C1 segment of cervical spinal cord (tissue), 14 donors: ENCODE results near the gene BACE1.
"Not testable (repeated sequence)": the region's sequence is repeated elsewhere in the genome, so short reads cannot be mapped to it uniquely, and the experiment has no call there.

Source experiments
- DNase-seq, 14 donors: peaks; one replicate each; lab custom pipeline; 2025; lab: John Stamatoyannopoulos, UW

The BACE1 gene

DNA sequence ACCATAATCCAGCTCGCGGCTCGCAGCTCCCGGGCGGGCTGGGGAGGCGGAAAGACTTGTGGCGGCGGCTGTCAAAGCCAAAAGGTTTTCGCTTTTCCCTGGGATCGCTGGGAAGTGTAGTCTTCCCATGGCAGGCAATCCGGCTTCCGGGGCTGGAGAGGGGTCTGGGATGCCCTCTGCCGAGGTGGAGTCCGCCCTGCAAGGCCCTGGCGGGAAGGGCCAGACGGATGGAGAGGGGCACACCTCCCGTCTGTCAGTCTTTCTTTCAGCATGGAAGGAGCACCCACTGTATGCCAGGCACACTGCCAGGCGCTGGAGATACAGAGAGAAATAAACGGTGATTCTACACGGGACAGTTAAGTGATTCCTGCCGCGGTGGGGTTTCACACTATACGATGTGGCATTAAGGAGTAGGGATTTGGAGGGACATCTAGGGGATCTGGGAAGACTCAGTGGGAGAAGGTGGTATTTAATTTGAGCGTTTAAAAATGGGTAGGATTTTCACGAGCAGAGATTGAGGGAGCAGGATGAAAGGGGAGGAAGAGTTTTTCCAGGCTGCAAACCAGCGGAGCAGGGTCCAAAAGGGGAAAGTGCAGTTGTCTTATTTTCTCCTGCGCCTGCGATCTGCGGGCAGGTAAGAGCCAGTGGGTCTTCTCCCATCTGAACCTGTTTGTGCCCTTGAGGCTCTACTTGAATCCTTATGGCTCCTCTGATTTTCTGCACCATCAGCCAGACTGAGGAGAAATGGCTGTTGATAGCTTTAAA is at the start of gene BACE1:
Gene BACE1 (minus strand): TSS at position 60 of the 765 bp plus-strand sequence. CDS start 461 bp downstream, outside the sequence.
- peak; percentile 32 to 93 (median 81) for DNase-seq

DNA sequence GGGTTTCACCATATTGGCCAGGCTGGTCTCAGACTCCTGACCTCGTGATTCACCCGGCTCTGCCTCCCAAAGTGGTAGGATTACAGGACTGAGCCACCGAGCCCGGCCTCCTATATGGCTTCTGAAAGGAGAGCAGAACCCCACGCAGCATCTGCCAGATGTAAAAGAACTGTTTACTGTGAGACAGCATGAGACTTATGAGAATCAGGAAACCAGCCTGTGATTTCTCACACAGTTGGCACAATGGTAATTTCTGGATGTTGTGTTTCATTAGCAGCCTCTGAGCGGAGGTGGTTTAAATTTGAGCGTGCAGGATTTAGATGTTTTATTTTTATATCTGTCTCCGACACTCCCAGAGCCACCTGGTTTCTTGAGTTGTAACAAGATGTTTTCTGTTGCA is 45.4 kb upstream of the BACE1 start:
- no peak for DNase-seq

DNA sequence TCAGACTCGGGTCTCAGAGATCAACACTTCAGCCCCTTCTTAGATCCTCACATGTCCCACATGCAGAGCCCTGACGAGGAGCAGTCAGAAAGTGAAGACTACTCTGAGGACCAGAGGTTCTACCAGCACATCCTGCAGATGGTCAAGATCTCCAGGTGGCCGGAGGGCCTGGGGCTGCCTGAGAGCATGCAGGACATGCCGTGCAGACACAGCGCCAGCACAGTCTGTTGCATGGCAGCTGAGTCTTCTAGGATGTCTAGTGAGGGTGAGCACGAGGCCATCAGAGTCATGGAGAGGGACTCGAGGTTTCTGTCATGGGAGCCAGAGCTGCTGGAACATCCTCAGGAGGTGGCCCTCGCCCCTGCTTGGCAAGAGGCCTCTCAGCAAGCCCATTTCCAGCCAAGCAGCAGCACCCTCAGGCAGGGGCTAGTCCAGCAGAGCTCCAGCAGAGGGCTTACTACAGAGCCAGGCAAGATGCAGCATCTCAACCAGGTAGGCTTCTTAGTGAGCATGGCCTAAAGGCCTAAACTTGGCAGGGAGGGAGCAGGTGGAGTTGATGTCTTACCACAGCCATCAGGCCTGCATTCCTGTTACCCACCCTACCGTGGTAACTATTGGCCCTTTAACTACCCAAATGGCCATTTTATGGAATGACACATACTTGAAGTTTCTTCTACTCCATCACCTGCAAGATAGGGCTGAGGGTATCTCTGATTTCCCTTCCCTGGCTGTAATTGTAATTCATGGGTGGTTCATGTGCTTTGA is 40.3 kb upstream of the BACE1 start:
- no peak for DNase-seq

DNA sequence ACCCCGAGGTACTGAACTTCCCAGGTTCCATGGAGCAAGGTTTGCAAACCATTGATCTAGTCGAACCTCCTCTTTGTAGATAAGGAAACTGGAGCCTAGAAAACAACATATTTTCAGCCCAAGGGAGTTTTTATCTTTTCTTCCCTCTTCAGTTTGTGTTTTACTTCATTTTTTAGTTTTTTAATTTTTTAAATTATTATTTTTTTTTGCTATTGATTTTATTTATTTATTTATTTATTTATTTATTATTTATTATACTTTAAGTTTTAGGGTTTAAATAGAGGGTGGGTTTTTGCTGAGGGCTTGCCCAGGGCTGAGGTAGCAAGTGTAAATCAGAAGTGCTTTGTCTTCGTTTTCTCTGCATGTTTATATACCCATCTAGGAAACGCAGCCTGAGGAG is 38.5 kb upstream of the BACE1 start:
- no peak for DNase-seq

DNA sequence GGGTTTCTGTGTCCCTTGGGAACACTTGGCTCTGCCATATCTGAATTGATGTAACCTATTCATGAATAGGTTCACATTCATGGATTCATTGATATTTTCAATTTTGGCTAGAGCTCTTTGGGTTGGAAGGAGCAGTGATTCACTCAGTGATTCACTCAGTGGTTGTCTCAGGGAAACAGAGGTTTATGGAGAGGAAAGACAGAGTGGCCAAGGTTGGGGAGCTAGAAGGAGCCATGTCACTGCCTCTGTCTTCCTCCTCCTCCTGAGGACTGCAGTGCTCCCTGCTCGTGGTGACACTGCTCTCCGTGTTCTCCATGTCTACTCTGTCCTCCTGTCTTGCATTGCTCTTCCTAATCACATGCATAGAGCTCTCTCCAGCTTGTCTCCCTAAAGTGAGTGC is 29.0 kb upstream of the BACE1 start:
- DNase-seq = no peak

DNA sequence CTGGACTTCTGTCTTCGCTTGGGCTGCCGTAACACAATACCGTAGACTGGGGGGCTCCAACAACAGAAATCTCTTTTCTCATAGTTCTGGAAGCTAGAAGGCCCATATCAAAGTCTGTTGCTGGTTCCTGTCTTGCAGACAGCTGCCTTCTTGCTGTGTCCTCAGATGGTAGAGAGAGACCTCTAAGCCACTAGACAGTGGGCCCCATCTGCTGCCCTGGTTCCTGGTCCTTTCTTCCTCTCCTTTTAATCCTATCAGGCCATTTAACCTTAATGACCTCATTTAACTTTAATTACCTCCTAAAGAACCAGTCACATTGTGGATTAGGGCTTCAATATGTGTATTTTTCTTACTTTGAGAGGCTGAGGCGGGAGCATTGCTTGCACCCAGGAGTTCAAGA is 21.0 kb upstream of the BACE1 start:
- no peak for DNase-seq

DNA sequence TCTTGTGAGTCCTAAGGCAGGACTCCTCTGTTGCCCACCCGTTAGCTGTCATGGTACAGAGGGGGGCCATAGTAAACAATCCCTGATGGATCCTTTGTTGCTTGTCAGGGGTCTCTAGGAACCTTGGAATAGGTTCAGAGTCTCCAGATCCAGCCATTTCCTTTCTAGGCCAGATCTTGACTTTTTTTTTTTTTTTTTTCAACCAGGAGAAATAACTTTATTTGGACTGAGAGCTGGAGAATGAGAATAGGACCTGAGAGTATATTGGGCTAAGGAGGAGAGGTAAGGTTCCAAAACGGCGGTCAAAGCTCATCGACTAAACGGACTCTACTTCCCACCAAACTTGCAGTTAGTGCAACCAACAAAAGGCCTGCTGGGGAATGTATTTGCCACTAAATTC is 19.3 kb upstream of the BACE1 start:
- no peak for DNase-seq

DNA sequence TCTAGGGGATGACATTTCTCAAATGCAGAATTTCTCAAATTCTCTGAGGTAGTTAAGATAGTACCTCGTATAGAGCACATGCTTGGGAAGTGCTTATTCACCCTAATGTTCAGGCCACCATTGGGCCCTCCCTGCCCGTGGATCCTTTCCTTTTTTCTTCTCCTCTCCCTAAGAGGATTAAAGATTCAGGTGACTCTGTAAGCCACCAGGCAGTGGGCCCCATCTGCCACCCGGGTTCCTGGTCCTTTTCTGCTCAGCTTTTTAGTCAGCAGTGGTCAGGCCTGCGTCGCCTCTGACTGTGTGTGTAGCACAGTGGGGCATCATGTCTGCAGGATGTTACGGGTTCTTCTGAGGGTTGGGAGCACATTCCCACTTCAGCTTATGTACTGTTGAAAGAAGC is 18.8 kb upstream of the BACE1 start:
- no peak for DNase-seq

DNA sequence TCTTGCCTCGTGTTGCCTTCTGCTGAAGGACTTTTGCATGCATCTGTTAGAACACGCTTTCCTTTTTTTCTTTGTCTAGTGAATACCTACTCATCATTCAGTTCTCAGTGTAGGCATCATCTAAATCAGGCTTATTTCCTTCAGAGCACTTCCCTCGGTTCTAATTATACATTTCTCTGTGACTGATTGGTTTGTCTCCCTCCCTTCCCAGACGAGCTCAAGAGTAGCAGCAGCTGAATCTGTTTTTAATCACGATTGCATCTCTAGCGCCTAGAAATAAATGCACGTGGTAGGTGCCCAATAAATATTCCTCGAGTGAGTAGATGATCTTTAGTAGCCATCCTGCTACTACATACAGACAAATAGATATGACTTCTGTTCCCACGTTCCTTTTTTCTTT is 17.9 kb upstream of the BACE1 start:
- DNase-seq = no peak

DNA sequence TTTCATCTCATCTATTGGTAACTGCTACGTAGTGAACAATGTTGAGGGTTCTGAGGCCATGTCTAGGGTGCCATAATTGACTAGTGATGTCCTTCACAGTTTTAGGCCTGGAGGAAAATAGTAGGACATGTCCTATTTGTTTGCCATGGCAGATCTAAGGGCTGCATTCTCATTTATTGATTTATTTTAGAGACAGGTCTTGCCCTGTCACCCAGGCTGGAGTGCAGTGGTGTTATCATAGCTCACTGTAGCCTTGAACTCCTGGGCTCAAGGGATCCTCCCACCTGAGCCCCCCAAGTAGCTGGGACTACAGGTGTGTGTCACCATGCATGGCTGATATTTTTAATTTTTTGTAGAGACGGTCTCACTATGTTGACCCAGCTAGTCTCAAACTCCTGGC is 16.8 kb upstream of the BACE1 start:
- DNase-seq = no peak

DNA sequence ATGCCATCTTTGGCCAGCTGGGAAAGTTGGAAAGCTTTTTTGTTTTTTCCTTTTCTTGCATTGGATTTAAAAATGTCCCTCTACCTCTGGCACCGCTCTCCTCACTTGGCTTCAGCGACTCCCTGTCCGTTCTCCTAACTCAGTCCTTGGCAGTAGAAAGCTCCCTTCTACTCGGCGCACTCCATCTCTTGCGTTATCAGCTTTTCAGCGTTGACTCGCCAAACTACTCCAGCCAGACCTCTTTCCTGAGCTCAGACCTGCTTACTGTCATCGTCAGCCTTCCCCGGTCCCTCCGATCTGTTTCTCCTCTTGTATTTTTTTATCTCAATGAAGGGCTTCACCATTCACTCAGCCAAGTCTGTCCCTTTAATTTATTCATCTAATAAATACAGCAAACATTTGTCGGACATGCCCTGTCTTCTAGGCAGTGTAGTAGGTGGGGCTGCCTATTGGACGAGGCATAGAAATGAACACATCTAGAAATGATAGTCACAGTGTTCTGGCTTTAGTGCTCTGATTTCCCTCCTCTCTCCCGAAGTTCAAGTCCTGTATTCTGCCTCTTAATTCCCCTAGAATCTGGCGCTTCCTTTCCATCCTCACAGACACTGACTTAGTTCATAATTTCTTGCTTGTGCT is 12.4 kb upstream of the BACE1 start:
- peak in 2 of 14 donors; percentile 17 to 48 for DNase-seq

DNA sequence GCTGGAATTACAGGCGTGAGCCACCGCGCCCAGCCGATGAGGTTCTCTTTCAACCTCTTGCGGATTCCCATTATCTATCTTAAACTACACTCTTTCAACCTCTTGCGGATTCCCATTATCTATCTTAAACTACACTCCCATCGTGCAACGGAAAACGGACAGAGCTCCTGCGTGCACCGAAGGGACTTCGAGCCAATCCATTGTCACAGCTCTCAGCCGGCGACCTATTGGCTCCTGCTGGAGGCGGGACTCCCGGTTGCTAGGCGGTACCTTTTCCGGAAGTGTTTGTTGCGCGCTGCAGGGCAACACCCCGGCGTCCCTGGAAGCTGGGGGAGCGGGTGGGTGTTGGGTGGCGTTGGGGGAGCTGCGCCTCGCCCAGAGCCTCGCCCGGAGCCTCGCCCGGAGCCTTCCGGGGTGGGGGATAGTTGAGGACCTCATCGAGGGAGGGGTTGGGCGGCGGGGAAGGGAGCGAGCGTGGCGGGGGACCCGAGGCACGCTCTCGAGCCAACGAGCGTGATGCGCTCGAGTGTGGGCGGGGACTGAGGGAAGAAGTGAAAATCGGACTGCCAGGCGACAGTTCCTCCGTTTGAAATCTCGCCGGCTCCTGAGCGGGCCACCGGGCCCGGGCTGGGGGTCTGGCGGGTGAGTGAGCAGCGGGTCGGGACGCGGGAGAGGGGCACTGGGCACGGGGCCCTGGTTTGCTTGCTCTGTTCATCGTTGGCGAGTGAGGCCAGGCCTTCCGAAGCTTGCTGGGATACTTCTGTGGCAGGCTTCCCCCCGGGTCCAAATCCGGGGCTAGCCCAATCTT is 11.7 kb upstream of the BACE1 start, which contains the start of gene CEP164:
Gene CEP164 (plus strand): TSS at position 288 of the 808 bp plus-strand sequence. CDS start 10,733 bp downstream, outside the sequence.
- DNase-seq = peak; percentile 75 to 98 (median 93)

DNA sequence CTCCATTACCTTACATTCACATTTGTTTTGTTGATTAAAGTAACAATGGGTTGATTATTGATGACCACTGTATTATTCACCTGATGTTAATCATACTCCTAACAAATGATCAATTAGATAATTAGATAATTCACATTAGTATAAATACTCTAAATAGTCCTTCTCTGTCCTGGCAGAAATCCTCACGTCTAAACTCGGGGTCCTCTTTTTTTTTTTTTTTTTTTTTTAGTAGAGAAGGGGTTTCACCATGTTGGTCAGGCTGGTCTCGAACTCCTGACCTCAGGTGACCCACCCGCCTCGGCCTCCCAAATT is 11.2 kb upstream of the BACE1 start:
- DNase-seq = not testable (repeated sequence)

DNA sequence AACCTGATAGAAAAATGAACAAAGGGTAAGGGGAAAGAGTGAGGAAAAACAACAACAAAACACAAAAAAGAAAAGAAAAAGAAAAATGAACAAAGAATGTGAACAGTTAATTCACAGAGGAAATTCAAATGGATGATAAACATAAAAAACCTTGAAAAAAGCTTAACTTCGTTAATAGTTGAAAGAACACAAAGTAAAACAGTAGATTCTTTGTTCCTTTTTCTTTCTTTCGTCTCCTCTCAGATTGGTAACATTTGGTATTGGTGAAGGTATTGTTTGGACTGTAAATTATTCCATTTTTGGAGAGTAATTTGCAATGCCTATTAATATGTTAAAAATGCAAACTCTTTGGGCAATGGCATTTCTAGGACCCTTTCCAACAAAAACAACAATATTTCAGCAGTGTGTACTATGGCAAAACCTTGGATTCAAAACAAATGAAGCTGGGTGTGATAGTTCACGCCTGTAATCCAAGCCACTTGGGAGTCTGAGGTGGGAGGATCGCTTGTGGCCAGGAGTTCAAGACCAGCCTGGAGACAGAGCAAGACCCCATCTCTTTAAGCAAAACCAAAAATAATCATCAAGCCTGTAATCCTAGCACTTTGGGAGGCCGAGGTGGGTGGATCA is 3.3 kb upstream of the BACE1 start:
- no peak for DNase-seq

DNA sequence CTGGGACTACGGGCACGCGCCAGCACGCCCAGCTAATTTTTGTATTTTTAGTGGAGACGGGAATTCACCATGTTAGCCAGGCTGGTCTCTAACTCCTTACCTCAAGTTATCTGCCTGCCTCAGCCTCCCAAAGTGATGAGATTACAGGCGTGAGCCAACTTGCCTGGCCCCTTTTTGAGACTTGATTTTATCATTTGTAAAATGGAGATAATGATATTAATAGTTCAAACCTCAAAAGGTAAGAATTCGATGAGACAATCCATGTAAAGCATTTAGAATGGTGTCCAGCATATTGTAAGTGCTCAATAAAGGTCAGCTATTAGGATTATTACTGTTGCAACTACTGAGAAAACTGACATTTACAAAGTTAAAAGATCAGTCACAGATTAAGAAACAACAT is 2.7 kb upstream of the BACE1 start:
- no peak for DNase-seq

DNA sequence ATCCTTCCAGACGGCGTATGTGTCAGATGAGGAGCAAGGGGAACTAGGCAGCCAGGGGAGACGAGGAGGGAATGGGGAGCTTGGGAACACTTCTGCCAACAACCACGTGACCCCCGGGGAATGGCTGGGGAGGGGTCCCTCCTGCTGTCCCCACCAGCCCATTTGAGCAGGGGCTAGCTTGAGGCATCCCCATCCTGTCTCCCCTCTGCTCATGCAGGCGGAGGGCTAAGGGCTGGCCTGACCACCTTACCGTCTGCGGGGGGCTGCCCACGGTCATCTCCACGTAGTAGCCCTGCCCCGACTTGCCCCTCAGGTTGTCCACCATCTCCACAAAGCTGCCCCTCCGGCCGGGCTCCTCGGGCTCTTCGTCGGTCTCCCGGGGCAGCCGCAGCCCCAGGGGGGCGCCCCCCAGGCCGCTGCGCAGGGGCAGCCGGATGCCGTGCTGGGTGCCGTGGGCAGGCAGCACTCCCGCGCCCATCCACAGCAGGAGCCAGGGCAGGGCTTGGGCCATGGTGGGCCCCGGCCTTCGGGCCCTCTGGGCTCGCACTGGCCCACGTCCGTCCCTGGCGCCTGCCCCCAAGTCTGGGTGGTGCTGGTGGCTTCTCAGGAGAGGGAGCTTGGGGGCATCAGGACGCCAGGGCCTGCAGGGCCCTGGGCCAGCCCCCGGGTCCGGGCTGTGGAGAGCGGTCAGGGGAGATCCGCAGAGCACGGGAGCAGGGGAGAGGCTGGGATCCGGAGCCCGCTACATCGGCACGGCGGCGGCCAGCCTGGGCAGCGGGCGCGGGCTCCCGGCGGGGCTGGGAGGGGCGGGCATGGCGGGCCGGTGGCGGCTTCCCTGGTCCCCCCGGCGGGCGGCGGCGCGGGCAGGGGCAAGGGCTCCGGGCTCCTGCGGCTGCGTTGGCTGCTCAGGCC is 515 bp downstream of the BACE1 start:
- peak in 2 of 14 donors; percentile 32 to 48 for DNase-seq

DNA sequence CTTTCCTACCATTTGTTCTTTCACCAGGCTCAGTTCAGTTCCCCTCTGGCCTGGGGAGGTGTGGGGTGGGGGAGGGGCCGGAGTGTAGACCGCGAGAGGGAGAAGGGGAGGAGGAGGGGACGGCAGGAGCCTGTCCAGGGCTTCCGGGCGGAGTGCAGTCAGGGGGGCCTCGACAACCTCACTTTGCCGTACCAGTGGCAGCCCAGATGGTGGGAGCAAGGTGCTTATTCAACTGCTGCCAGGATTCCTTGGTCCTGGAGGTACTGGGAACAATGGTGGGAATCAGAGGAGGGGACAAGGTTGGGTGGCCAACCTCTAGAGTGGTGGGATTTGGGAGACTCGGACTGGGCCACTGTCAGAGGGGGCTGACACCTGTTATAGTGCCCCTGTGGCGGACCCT is 1.2 kb downstream of the BACE1 start:
- peak in 1 of 14 donors; percentile 32 for DNase-seq

DNA sequence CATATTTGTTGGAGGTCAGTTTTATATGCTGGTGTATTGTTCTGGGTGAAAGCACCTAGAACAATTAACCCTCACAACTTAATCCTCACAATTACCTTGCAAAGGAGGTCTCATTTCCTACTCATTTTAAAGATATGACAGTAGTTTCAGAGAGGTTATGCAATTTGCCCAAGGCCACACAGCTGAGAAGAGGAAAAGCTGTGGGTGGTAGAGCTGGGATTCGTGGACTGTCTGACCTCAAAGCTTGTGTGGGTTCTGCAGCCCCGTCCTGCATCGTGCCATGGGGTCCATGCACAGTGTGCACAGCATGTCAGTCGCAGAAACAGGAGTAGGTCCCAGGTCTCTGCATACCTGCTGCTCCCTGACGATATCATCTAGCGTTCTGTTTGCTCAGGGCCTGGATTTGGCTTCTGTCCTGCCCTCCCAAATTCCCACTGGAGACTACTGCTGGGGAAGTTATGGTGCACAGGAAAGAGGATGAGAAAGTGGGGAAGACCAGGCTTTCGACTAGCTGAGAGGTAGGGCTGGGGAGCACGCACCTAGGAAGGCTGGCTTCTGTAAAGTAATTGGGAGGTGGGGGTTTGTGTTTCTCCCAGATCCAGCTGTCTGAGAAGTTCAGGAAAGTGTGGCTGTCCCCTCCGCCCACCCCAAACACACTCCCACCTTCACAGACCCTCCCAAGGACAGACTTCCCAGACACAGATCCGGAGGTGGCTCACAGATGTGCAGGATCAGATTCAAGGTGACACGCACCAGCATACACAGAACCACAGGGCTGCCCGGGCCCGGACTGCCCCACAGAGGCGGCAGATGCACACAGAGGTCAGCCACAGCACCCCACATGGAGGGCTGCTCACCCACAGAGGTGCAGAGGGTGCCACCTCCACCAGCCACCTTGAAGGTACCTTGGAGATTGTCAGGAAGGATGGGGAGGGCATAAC is 2.0 kb downstream of the BACE1 start:
- no peak for DNase-seq

DNA sequence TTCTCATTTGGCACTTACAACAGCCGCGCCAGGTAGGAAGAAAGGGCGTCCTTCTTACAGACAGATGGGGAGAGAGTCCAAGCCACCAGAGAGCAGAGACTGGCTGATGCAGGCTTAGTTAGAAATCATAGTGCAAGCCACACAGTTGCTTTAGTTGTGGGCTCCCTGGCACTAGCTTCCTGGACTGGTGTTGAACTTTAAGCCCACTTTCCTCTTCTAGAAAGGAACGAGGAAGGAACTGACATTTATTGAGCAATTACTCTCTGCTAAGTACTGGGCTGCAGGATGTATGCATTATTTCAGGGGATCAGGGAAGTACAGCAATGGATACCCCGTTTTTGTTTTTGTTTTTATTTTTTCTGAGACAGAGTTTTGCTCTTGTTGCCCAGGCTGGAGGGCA is 3.0 kb downstream of the BACE1 start:
- no peak for DNase-seq
